HPDE6-E6E7 (cell line): ENCODE measurements around the gene TLR6.

Source experiments
- DNase-seq: peaks from one replicate; pipeline ENCODE4 v3.0.0; 2011; ENCODE audit warnings: missing footprints; ENCODE audit errors: extremely low spot score

Gene TLR6

GRCh38 chr4:38856524-38857337 is at the start of gene TLR6:
Gene TLR6, minus strand, starts transcription at chr4:38856817. Its CDS starts 27,344 bp downstream, at chr4:38829473.
- peak; percentile 21 for DNase-seq

- no peak for DNase-seq
Observed at GRCh38 chr4:38905652-38906385, 49.2 kb upstream of the TLR6 start.

- no peak for DNase-seq
Observed at GRCh38 chr4:38904682-38905081, 48.1 kb upstream of the TLR6 start.

GRCh38 chr4:38904090-38904666 is 47.6 kb upstream of the TLR6 start:
- DNase-seq: no peak

- DNase-seq: peak; percentile 14
Observed at GRCh38 chr4:38902695-38903094, 46.1 kb upstream of the TLR6 start.

- no peak for DNase-seq
Observed at GRCh38 chr4:38902221-38902620, 45.6 kb upstream of the TLR6 start.

- no peak for DNase-seq
Observed at GRCh38 chr4:38898245-38898644, 41.6 kb upstream of the TLR6 start.

DNA sequence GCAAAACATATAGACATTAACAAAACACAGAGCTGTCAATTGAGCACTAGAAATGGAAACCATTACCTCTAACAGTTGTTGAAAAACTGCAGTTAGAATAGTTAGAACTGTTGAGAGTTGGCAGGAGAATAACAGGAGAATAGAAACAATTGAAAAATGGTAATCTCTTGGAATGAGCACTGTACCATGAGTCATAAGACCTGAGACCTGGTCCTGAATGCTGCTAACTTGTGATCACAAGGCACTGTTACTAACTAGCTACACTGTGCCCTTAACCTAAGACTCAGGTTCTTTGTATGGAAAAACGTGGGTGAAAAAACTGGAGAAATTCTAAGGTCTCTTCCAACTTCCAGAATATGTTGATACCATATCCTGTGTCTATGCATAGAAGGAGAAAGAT is 40.3 kb upstream of the TLR6 start:
- no peak for DNase-seq

DNA sequence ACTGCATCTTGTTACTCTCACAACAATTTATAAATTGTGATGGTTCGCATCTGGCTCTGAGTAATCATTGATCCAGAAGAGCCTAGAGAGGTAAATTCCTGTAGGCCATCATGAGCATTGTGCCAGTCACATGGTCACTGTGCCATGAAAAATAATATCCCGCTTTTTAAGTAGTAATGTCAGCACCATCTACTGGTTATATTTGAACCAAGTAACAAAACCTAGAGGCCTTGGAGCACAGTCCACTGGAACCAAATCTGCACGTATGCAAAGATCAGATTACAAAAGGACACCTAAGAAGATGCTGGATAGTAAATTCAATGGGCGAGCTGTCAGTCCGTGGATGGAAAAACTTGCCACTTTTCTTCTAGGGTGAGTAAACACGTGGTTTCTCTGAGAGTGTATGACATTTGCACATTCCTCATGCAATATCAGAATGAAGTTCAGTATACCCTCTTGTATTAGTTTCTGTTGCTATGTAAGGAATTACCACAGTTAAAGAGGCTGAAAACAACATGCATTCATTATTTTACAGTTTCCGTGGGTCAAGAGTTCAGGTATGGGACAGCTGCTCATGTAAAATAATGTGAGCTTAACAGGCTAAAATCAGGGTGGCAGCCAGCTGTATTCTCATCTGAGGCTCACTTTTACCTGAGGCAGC is 37.8 kb upstream of the TLR6 start:
- no peak for DNase-seq

- DNase-seq: no peak
Observed at GRCh38 chr4:38891051-38891983, 34.7 kb upstream of the TLR6 start.

DNA sequence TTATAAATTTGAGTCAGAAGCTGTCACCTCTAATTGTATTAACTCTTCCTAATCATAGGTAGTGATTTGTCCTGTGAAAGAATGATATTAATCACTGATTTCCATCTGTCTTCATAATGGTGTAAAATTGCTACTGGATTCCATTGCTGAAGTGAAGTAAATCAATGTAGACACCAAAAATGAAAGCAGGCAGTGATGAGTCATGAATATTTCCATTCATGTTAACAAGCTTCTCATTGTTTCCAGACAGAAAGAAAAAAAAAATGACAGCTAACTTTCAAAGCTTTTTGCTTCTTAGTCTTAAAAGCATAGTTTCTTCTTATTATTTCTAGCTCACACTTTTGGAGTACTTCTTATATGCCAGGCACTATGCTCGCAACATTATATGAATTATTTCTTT is 32.5 kb upstream of the TLR6 start:
- peak; percentile 79 for DNase-seq

GRCh38 chr4:38884254-38884653 is 27.6 kb upstream of the TLR6 start:
- DNase-seq: no peak

DNA sequence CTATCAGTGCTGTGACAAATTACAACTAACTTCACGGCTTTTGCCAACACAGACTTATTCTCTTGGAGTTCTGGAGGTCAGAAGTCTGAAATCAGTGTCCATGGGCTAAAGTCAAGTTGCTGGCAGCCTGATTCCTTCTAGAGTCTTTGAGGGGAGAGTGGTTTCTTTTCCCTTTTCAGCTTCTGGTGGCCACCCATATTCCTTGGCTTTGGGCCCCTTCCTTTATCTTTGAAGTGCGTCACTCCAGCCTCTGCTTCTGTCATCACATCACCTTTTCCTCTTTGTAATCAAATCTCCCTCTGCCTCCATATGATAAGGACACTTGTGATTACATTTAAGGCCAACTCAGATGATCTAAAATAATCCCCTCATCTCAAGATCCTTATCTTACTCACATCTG is 20.0 kb upstream of the TLR6 start:
- no peak for DNase-seq

DNA sequence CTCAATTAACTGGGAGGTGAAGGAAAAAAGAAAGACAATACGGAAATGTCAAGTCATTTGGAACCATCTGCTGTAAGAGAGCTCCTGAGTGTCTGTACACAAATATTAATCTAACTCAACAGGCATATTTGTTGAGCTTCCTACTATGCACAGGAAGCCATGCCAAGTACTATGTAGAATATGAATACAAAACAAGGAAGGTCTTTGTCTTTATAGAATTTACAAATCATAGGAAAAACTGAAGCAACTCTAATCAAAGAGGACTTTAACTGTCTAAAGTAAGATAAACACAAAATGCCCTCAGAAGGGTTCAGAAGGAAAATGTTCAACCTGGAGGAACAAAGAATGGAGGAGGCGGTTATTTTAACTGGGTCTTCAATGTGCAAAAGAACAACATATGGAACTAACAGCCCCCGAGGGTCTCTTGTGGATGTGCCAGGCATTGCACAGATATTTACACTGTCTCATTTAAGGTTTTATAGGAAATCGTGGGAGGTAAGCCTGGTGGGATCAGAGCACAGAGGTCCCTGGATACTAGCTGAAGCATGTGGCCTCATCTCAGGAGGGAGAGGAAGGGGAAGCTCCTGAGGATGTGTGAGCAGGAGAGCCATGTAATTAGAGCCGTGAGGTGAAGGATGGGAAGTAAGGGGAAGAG is 16.8 kb upstream of the TLR6 start:
- DNase-seq: no peak

DNA sequence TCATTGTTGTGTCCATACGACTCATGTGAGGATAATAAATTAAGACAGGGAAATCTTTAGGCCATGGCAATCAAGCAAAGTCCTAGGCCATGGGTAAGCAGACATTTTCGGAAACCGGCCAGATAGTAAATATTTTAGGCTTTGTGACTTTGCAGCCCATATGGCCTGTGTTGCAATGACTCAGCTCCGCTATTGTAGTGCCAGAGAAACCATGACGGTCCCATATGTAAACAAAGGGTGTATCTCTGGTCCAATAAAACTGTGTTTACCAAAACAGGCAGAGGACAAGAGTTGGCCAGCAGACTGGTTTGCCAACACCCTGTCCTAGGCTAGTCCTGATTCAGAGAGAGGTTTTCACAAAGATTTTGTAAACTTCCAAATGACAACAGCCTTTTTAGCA is 16.0 kb upstream of the TLR6 start:
- DNase-seq: no peak

DNA sequence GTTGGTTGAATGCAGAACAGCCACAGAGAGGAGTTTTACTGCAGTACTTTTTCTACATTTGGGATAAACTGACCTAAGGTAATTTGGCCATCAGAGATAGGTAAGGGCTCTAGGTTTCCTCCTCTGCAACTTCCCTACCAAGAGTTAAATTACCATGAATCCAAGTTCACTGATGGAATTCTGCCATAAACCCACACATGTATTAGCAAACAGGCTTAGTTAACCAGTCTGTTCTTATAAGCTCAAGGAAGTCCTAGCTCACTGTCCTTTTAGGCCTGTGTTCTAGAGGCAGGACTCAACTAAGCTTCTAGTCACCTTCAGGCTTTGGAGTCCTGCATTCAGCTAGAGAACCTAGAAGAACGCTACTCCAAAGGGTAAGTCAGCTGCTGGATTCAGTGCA is 15.0 kb upstream of the TLR6 start:
- no peak for DNase-seq

DNA sequence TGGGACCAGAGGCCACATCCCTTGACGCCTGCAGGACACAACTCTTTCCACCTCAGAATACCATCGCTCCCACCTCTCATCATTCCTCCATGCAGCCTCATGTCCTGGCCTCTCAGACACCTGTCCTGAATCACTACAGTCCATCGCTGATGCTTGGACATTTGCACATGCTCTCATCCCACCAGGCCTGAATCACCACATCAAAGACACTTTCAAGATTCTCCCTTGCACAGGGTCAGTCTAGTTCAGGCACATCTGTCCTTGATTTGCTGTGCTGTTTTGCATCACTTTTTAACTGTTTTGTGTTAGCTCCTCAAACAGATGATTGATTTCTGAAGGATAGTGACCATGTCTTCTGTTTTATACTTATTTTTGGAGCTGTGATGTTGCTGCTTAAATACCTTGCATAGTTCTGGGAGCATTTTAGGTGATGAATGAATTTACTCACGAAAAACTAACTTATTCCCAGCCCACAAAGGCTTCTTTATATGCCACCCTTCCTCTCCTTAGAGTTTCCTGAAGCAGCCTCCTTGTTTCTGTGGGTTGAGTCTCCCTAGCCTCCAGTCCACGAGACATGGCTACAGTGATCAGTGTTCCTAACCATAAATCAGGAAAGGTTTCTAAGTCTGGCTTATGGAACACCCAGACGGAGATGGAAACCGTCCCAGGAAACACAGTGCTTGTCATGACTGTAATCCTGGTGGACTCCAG is 13.6 kb upstream of the TLR6 start:
- no peak for DNase-seq

DNA sequence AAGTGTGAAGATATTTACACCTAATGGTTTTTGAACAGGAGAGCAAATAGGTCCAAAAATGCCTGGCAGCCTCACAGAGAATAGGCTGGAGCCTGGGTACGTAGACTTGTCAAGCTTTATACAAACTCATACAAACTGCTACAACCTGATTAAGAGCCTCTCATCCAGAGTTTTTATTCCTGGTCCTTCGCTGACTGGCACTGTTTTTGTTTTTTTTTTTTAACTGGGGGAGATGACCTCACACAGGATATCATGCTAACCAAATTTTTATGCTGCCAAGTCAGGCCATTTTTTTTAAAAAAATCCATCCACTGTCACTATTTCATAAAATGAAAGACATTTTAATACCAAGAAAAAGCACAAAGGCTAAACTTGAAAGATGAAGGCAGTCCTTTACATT is 12.9 kb upstream of the TLR6 start:
- no peak for DNase-seq

GRCh38 chr4:38868059-38868960 is 11.7 kb upstream of the TLR6 start:
- no peak for DNase-seq
